HCT116 (cell line): ENCODE data around the gene TLE4. TPM values are rescaled to one million over a fixed set of nuclear protein-coding genes. Genes with fewer than 3 reads are reported as not detected.

Source experiments
- ATAC-seq: fragments of 200-7000 bp; cut with Tn5 transposase; 2 replicates; pipeline ENCODE4 v1.9.1; 2020; ENCODE audit warnings: mild to moderate bottlenecking, moderate library complexity
- BruUV-seq: library from RNA; stranded (reverse); fragments of 400-500 nt; replicated peaks from 2 replicates; lab custom pipeline; 2021; lab: Mats Ljungman, UMichigan
- CTCF ChIA-PET: fragments of 300-600 bp; sonication (Branson Sonifier 250); formaldehyde crosslinking; loops from one replicate; lab custom pipeline; 2021; ENCODE audit warnings: antibody characterized with exemption; lab: Charles Lee
- POLR2A ChIA-PET: fragments of 300-600, 350-600 bp; sonication (Branson Sonifier 250); formaldehyde crosslinking; loops from one replicate; lab custom pipeline; 2021; ENCODE audit warnings: antibody characterized with exemption; lab: Charles Lee
- RAD21 ChIA-PET, 2 experiments: fragments of 300-600 bp; sonication (Branson Sonifier 250); formaldehyde crosslinking; loops; one replicate each; lab custom pipeline; 2023; ENCODE audit warnings: low total read pairs in 2 of 2; ENCODE audit not compliant: uncharacterized antibody in 2 of 2, unreplicated experiment in 2 of 2, low non-redundant PET in 1 of 2; lab: Charles Lee
- DNase-seq: peaks from one replicate; pipeline ENCODE4 v3.0.0-alpha.2; 2010; ENCODE audit warnings: low read depth, low spot score
- H2AFZ ChIP-seq: fragments of 200-600 bp; shearing (Covaris generic), sonication (generic); 2 replicates; pipeline ENCODE4 v1.6.1; 2017; ENCODE audit warnings: low read depth, mixed run types, mixed read lengths, antibody characterized with exemption, low read length; ENCODE audit not compliant: poor library complexity, severe bottlenecking
- H3K27ac ChIP-seq: 2 replicates; pipeline ENCODE4 v1.5.1; 2012; ENCODE audit warnings: low read depth, low read length
- H3K27me3 ChIP-seq: fragments of 200-600 bp; sonication (generic); 2 replicates; pipeline ENCODE4 v1.6.1; 2016; ENCODE audit warnings: mixed run types, low read length, mixed read lengths; ENCODE audit not compliant: insufficient read depth
- H3K36me3 ChIP-seq, 2 experiments: fragments of 200-500 bp in 1 of 2; fragments of 200-600 bp in 1 of 2; sonication (Bioruptor generic) in 1 of 2; sonication (generic) in 1 of 2; 2 replicates each; pipeline versions ENCODE4 v1.5.1 to v1.6.1; 2014 to 2016; ENCODE audit warnings: low read length in 2 of 2, inconsistent platforms in 1 of 2, mixed read lengths in 1 of 2, mixed run types in 1 of 2; ENCODE audit not compliant: insufficient read depth in 2 of 2, control insufficient read depth in 1 of 2
- H3K4me1 ChIP-seq, 2 experiments: fragments of 200-600 bp in 1 of 2; sonication (generic) in 1 of 2; 2 replicates each; pipeline versions ENCODE4 v1.5.1 to v1.6.1; 2012 to 2017; ENCODE audit warnings: low read length in 2 of 2, inconsistent platforms in 1 of 2, mild to moderate bottlenecking in 1 of 2, mixed read lengths in 1 of 2, mixed run types in 1 of 2, moderate library complexity in 1 of 2; ENCODE audit not compliant: insufficient read depth in 2 of 2, control insufficient read depth in 1 of 2
- H3K4me2 ChIP-seq: fragments of 200-600 bp; sonication (generic); 2 replicates; pipeline ENCODE4 v1.6.1; 2017; ENCODE audit warnings: mixed run types, low read length, mixed read lengths
- H3K4me3 ChIP-seq, 2 experiments: fragments of 200-600 bp in 1 of 2; sonication (generic) in 1 of 2; replicated peaks in 1 of 2; 2 replicates each; pipeline ENCODE4 v1.5.1; 2011 to 2016; ENCODE audit warnings: low read length in 2 of 2, control low read depth in 1 of 2, low read depth in 1 of 2, mild to moderate bottlenecking in 1 of 2, mixed read lengths in 1 of 2, mixed run types in 1 of 2
- H3K79me2 ChIP-seq: fragments of 200-600 bp; sonication (generic); 2 replicates; pipeline ENCODE4 v1.6.1; 2017; ENCODE audit warnings: mild to moderate bottlenecking, mixed run types, low read length, moderate library complexity, mixed read lengths; ENCODE audit not compliant: insufficient read depth
- H3K9ac ChIP-seq: fragments of 200-600 bp; sonication (generic); 2 replicates; pipeline ENCODE4 v1.6.1; 2016; ENCODE audit warnings: low read length, mixed read lengths
- H3K9me2 ChIP-seq: fragments of 200-600 bp; sonication (generic), shearing (Covaris generic); 2 replicates; pipeline ENCODE4 v1.6.1; 2017; ENCODE audit warnings: mixed run types, mild to moderate bottlenecking, moderate library complexity; ENCODE audit not compliant: insufficient read depth
- H3K9me3 ChIP-seq, 2 experiments: fragments of 200-500 bp in 1 of 2; fragments of 200-600 bp in 1 of 2; sonication (Bioruptor generic) in 1 of 2; sonication (generic) in 1 of 2; 2 replicates each; pipeline ENCODE4 v1.6.1; 2014 to 2017; ENCODE audit warnings: low read length in 2 of 2, mixed read lengths in 2 of 2, inconsistent platforms in 1 of 2, low read depth in 1 of 2, mild to moderate bottlenecking in 1 of 2, mixed run types in 1 of 2, moderate library complexity in 1 of 2; ENCODE audit not compliant: control insufficient read depth in 1 of 2, insufficient read depth in 1 of 2
- H4K20me1 ChIP-seq: fragments of 200-600 bp; sonication (generic), shearing (Covaris generic); 2 replicates; pipeline ENCODE4 v1.6.1; 2017; ENCODE audit warnings: mixed run types, mild to moderate bottlenecking, moderate library complexity; ENCODE audit not compliant: insufficient read depth
- CBX3 ChIP-seq: IDR thresholded peaks from 2 replicates; pipeline ENCODE4 v1.6.1; 2012; ENCODE audit warnings: low read depth
- CEBPB ChIP-seq: IDR thresholded peaks from 2 replicates; pipeline ENCODE4 v1.6.1; 2012; ENCODE audit warnings: low read depth
- ELF1 ChIP-seq: IDR thresholded peaks from 2 replicates; pipeline ENCODE4 v1.6.1; 2012; ENCODE audit warnings: low read depth, borderline replicate concordance
- FOSL1 ChIP-seq: IDR thresholded peaks from 2 replicates; pipeline ENCODE4 v1.6.1; 2012; ENCODE audit warnings: low read depth
- JUND ChIP-seq: IDR thresholded peaks from 2 replicates; pipeline ENCODE4 v1.6.1; 2012
- POLR2A ChIP-seq: IDR thresholded peaks from 2 replicates; pipeline ENCODE4 v1.7.0; 2011; ENCODE audit warnings: borderline replicate concordance; ENCODE audit not compliant: insufficient read depth, insufficient read length; ENCODE audit errors: extremely low read depth
- POLR2AphosphoS5 ChIP-seq: IDR thresholded peaks from 2 replicates; pipeline ENCODE4 v1.6.1; 2011; ENCODE audit warnings: mild to moderate bottlenecking, low read depth, low read length, moderate library complexity
- RAD21 ChIP-seq: IDR thresholded peaks from 2 replicates; pipeline ENCODE4 v1.6.1; 2012; ENCODE audit warnings: low read depth, mild to moderate bottlenecking
- SRF ChIP-seq: IDR thresholded peaks from 2 replicates; pipeline ENCODE4 v1.6.1; 2012; ENCODE audit warnings: low read depth
- YY1 ChIP-seq: IDR thresholded peaks from 2 replicates; pipeline ENCODE4 v1.6.1; 2011; ENCODE audit warnings: low read length, low read depth, moderate library complexity, mild to moderate bottlenecking; ENCODE audit not compliant: insufficient replicate concordance; ENCODE audit errors: extremely low read depth
- ZFX ChIP-seq: fragments of 450-650 bp; IDR thresholded peaks from 2 replicates; pipeline ENCODE4 v1.6.1; 2017
- intact Hi-C: fragments of 100-400 bp; cut with micrococcal nuclease; formaldehyde crosslinking; loops from 2 replicates; pipeline ENCODE4 v1.10.0; 2022
- total RNA-seq: library from RNA; stranded (reverse); gene quantifications from one replicate; pipeline ENCODE4 v1.2.1, GENCODE V29; 2021; ENCODE audit not compliant: unreplicated experiment
- TF ChIP-seq, protein P1 (sequence below), 3 experiments: fragments of 200-600 bp in 1 of 3; sonication (generic) in 1 of 3; IDR thresholded peaks in 2 of 3; conservative IDR thresholded peaks in 1 of 3; 2 replicates each; pipeline ENCODE4 v1.5.1; 2012 to 2017; ENCODE audit warnings: low read depth in 2 of 3, low read length in 2 of 3, antibody characterized with exemption in 1 of 3, borderline replicate concordance in 1 of 3, control low read depth in 1 of 3, mild to moderate bottlenecking in 1 of 3, mixed read lengths in 1 of 3, mixed run types in 1 of 3, moderate library complexity in 1 of 3; ENCODE audit not compliant: insufficient read depth in 1 of 3
- TF ChIP-seq, protein P2 (sequence below): IDR thresholded peaks from 2 replicates; pipeline ENCODE4 v1.6.1; 2012; ENCODE audit warnings: low read depth

Gene TLE4
- total RNA-seq, 1 experiment from 2014 or later, result 0.39 TPM

DNA sequence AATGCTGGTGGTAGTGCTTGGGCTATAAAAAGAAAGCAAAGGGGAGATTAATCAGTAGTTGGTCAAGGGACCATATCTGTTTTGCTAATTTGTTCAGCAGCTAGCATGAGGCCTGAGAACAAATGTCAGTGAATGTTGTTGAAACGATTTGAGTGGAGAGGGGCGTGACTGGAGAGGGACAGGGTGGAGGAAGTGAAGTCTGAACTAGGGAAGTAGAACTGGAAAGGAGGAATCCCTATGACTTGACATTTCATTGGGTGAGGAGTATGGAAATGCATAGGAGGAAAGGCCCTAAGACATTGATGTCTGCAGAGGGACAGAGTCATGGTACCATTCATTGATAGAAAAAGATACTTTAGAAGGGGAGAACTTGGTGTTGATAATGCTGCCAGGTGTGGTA is 19.7 kb downstream of the TLE4 start (continued):
- TF ChIP-seq, protein P1, sequence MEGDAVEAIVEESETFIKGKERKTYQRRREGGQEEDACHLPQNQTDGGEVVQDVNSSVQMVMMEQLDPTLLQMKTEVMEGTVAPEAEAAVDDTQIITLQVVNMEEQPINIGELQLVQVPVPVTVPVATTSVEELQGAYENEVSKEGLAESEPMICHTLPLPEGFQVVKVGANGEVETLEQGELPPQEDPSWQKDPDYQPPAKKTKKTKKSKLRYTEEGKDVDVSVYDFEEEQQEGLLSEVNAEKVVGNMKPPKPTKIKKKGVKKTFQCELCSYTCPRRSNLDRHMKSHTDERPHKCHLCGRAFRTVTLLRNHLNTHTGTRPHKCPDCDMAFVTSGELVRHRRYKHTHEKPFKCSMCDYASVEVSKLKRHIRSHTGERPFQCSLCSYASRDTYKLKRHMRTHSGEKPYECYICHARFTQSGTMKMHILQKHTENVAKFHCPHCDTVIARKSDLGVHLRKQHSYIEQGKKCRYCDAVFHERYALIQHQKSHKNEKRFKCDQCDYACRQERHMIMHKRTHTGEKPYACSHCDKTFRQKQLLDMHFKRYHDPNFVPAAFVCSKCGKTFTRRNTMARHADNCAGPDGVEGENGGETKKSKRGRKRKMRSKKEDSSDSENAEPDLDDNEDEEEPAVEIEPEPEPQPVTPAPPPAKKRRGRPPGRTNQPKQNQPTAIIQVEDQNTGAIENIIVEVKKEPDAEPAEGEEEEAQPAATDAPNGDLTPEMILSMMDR (IDR thresholded peaks at IDR 0.05 in 2 of 3, conservative IDR thresholded peaks at IDR 0.05 in 1 of 3; ENCODE audit: borderline replicate concordance in 1 of 3, insufficient read depth in 1 of 3, low read depth in 2 of 3, low read length in 2 of 3), result no peak
- TF ChIP-seq POLR2AphosphoS5 (no peak), FOSL1 (no peak), ZFX (no peak), JUND (no peak), CEBPB (no peak), ELF1 (no peak), SRF (no peak), CBX3 (no peak)

DNA sequence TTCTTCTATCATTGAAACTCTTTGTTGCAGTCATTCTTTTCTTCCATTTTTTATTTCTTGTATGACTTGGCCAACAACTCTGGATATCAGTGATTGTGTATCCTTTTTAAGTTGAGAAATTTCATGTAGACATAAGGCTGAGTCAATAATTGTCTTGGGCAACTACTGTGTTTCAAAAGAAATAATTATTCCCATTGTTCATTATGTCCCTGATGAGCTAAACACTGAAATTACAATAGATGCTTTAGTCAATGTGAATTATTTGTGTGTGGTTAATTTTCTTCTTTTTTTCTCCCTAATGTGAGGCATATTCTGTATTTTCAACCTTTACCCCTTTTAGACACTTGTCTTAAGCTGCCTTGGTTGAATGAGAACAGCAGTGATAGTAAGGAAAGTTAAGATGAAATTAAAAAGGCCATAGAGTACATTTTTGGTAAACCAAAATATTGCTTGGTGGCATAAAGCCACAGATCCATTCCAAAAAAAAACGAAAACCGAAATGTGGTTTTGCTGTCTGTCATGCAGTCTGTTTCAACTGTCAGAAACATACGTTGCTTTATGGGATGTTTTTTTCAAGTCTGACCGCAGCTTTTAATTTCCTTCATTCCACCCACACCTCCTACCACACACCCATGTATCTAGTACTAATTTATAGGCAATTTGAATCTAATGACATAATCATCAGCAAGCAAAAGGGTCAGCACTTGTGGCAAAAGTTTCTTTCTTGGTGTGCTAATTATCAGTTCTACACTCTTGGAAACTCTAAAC is 21.1 kb downstream of the TLE4 start:
- ChIA-PET RAD21 (no interaction called here), POLR2A (no interaction called here), CTCF (no interaction called here)
- no peak for ATAC-seq
- no peak overlapping the region for H3K4me3 ChIP-seq
- H3K4me1 ChIP-seq, result no peaks in the 10 kb centered on the region
- no peak for TF ChIP-seq RAD21
- TF ChIP-seq CEBPB, result no peak
- no peak for TF ChIP-seq POLR2A
- TF ChIP-seq YY1, result no peak
- TF ChIP-seq ZFX, result no peak
- TF ChIP-seq, protein P2, sequence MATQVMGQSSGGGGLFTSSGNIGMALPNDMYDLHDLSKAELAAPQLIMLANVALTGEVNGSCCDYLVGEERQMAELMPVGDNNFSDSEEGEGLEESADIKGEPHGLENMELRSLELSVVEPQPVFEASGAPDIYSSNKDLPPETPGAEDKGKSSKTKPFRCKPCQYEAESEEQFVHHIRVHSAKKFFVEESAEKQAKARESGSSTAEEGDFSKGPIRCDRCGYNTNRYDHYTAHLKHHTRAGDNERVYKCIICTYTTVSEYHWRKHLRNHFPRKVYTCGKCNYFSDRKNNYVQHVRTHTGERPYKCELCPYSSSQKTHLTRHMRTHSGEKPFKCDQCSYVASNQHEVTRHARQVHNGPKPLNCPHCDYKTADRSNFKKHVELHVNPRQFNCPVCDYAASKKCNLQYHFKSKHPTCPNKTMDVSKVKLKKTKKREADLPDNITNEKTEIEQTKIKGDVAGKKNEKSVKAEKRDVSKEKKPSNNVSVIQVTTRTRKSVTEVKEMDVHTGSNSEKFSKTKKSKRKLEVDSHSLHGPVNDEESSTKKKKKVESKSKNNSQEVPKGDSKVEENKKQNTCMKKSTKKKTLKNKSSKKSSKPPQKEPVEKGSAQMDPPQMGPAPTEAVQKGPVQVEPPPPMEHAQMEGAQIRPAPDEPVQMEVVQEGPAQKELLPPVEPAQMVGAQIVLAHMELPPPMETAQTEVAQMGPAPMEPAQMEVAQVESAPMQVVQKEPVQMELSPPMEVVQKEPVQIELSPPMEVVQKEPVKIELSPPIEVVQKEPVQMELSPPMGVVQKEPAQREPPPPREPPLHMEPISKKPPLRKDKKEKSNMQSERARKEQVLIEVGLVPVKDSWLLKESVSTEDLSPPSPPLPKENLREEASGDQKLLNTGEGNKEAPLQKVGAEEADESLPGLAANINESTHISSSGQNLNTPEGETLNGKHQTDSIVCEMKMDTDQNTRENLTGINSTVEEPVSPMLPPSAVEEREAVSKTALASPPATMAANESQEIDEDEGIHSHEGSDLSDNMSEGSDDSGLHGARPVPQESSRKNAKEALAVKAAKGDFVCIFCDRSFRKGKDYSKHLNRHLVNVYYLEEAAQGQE, result no peak
- no peak overlapping the region for H2AFZ ChIP-seq
- no peaks in the 10 kb centered on the region for H3K27me3 ChIP-seq
- H4K20me1 ChIP-seq, result no peaks in the 10 kb centered on the region
- no peak overlapping the region for H3K9ac ChIP-seq
- BruUV-seq, result no TSS peak
- H3K4me2 ChIP-seq, result no peak overlapping the region
- H3K9me3 ChIP-seq, result peaks cover 0 to 8% of the 10 kb centered on the region in 2 experiments; a peak in 2 of 4 replicates
- DNase-seq, result no peak
- intact Hi-C loops, result no loop called here
- H3K9me2 ChIP-seq, result no peaks in the 10 kb centered on the region
- H3K79me2 ChIP-seq, result no peaks in the 10 kb centered on the region
- H3K36me3 ChIP-seq, result no peaks in the 10 kb centered on the region
- H3K27ac ChIP-seq, result no peak overlapping the region
